ENCODE results near the gene DDAH1.

Gene DDAH1

DNA sequence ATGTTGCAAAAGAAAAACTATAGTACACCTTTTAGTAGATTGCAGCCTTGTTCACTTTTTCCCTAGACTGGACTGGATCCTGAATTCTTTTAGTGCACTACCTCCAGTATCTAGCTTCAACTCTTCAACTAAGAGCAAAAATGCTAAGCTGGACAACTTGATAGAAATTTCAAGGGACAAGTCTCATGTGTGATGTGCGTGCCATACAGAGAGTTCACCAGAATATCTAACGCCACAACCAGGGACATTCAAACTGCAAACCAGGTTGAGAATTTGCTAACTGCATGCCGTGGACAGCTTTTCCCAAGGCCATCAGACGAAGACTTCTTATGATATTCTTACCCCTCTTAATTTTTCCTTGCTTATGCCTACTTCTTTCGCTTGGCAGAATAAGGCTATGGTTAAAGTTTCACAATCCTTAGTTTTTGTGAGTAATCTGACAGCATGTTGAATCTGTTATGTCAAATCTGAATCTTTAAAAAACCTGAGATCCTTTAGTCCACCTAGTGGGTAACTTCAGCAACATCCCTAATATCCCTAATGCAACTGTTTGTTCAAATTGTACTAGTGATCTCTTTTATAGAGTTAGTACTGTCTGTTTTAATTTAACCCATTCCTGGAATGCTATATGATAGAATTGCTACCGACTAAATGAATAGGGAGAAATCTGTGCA is 66.4 kb downstream of the DDAH1 start:
- in situ Hi-C loops (cut with HindIII; ENCODE audit: low sequenced_read_pairs) = loop anchor here (10.0 kb wide), 1 partner anchor 94 kb away; no protein-coding TSS in a partner anchor

DNA sequence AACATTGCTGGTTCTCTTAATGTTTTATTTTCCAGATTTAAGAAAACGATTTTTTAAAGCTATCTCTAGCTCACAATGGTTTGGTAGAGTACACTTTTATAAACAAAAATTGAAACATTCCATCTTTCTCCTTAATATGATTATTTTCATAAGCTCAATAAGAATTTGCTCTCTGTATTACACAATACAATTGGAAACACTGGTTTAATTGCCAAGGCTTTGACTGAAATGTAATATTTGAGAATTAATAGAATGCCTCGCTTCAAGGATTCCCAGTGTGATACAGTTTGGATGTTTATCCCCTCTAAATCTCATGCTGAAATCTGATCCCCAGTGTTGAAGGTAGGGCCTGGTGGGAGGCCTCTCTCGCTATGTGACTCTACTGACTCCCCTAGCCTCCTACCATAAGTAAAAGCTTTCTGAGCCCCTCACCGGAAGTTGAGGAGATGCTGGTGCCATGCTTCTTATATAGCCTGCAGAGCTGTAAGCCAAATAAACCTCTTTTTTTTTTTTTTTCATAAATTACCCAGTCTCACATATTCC is 67.4 kb downstream of the DDAH1 start:
- in situ Hi-C loops (cut with HindIII; ENCODE audit: low sequenced_read_pairs) = loop anchor here (10.0 kb wide), 1 partner anchor 93 kb away; no protein-coding TSS in a partner anchor

DNA sequence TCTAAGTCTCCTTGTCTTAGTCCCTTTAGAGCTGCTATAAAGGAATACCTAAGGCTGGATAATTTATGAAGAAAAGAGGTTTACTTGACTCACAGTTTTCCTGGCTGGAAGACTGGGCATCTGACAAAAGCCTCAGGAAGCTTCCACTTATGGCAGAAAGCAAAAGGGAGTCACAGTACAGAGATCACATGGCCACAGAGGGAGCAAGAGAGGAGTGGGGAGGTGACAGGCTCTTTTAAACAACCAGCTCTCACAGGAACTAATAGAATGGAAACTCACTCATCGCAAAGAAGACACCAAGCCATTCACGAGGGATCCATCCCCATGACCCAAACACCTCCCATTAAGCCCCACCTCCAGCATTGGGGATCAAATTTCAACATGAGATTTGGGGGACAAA is 68.8 kb downstream of the DDAH1 start:
- in situ Hi-C loops (cut with HindIII; ENCODE audit: low sequenced_read_pairs) = loop anchor here (10.0 kb wide), 1 partner anchor 91 kb away; no protein-coding TSS in a partner anchor

DNA sequence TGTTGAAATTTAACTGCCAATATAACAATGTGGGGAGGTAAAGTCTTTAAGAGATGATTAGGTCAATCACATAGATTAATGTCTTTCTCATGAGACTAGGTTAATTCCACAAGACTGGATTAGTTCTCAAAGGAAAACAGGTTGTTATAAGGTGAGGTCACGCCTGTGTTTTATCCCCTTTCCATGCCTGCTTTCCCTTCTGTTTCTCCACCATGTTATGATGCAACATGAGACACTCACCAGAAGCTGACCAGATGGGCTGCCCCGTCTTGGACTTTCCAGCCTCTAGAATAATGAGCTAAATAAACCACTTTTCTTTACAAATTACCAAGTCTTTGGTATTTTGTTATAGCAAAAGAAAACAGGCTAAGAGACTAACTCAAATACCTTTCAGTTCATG is 70.8 kb downstream of the DDAH1 start:
- in situ Hi-C loops (cut with HindIII; ENCODE audit: low sequenced_read_pairs) = loop anchor here (10.0 kb wide), 1 partner anchor 89 kb away; no protein-coding TSS in a partner anchor

DNA sequence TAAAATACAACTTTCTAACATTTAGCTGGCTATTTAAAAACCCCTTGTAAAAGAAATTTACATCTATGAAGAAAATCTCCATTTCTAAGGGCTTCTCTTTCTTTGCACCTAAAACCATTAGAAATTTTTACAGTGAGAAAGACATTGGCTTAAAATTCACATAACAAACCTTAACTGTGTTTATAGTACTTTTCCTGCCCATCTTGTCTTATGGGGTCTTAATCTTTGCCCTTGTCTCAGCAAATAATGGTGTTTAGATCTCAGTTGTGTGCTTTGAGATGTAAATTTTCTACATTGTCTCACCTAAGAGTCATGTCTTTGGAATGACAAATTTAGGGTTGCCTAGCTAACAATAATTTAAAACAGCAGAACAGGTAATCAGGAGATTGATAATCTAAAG is 71.5 kb downstream of the DDAH1 start:
- in situ Hi-C loops (cut with HindIII; ENCODE audit: low sequenced_read_pairs) = loop anchor here (10.0 kb wide), 1 partner anchor 89 kb away; no protein-coding TSS in a partner anchor

DNA sequence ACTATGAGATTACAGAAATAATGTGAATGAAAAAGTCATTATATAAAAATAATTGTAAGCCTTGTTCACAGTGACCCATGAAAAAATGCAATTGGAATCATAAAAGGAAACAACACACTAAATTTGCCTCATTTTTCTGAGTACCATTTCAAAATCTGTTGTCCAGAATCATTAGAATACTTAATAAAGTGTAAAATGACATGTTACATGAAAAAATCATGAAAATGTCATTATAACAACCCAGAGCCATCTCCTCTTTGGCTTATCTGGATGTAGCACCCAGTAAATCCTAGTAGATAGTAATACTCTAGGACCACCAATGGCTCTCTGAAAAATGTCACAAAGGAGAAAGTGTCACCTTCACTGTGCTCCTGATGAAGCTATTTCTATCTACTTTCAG is 76.5 kb downstream of the DDAH1 start:
- in situ Hi-C loops (cut with HindIII; ENCODE audit: low sequenced_read_pairs) = no loop called here

DNA sequence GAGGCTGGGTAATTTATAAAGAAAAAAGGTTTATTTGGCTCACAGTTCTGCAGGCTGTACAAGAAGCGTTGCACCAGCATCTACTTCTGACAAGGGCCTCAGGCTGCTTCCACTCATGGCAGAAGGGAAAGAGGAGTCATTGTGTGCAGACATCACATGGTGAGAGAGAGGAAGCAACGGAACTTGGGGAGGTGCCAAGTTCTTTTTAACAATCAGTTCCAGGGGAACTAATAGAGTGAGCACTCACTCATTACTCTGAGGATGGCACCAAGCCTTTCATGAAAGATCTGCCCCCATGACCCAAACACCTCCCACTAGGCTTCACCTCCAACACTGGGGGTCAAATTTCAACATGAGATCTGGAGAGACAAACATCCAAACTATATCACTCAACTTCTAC is 77.2 kb downstream of the DDAH1 start:
- in situ Hi-C loops (cut with HindIII; ENCODE audit: low sequenced_read_pairs) = no loop called here

DNA sequence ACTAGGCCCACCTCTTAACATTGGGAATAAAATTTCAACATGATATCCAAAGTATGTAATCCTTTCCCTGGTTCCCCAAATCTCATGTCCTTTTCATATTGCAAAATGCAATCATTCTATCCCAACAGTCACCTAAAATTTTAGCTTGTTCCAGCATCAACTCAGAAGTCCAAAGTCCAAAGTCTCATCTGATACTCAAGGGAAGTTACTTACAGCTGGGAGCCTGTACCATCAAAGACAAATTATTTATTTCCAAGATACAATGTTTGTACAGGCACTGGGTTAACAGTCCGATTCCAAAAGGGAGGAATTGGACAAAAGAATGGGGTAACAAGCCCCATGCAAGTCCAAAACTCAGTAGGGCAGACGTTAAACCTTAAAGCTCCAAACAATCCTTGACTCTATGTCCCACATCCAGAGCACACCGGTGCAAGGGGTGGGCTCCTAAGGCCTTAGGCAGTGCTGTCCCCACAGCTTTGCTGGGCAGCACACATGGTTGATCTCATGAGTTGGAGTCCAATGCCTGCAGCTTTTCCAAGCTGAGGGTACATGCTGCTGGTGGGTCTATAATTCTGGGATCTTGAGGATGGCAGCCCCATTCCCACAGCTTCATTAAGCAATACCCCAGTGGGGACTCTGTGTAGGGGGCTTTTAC is 78.8 kb downstream of the DDAH1 start:
- in situ Hi-C loops (cut with HindIII; ENCODE audit: low sequenced_read_pairs) = no loop called here

DNA sequence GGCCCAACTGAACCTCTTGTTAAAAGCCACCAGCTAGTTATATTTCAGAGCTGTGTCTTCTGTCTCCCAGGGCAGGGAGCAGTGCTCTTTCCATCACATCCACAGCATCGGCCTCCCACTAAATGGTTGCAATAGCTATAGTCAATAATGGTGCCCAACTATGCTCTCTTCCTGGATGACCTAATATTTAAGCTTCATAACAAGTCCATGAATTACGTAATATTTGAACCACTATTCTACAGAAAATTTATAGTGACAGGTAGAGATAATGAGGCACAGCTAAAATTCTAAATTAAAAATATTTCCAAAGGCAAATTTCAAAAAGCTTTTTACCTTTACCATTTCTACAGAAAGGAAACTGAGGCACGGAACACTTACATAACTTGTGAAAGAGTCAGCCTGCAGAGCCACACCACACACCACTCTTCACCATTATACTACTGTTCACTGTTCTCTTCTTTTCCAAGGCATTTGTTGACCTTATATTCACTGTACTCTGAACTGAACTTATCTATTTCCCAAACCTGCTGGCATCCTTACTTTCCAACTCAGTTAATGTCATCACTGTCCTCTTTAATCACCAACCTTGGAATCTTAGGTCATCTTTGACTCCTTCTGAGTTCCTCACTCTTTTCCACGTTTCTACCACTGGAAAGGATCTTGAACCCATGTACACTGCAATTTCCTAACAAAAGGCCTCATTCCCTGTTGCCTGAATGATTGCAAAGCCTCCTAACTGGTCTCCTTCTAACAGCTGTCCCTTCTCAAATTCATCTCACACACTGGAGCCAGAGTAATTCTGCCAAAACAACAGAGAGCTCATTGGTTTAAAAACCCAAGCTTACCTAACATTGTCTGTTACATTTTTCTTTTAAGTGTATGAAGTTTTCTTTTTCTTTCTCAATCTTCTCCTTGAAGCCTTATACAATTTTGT is 85.5 kb downstream of the DDAH1 start:
- in situ Hi-C loops (cut with HindIII; ENCODE audit: low sequenced_read_pairs) = no loop called here

DNA sequence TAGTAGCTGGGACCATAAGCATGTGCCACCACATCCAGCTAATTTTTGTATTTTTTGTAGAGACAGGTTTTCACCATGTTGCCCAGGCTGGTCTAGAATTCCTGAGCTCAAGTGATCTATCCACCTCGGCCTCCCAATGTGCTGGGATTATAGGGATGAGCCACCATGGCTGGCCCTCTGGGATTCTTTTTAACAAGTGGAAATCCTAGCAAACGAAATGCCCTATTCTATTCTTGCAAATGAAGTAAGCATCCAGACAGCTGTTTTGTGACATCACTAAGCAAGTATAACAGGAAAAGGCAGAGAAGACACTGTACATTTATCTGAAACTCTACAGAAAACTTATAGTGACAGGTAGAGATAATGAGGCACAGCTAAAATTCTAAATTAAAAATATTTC is 86.4 kb downstream of the DDAH1 start:
- in situ Hi-C loops (cut with HindIII; ENCODE audit: low sequenced_read_pairs) = no loop called here

DNA sequence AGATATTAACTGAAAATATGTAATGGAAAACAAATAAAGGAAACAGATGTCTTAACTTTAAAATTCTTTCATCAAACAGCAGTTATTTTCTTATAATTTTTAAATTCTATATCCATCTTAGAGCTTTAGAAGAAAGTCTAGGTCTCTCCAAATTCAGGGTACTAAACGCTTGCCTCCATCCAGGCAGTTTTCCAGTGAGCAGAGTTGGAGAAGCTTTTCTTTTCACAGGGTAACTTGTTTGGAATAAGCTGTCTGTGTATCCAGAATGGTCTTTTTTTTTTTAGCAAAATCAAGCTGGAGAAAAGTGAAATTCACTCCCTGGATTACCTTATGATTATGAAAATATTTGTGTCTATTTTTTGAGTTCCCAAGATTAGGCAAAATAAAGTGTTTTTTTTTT is 88.6 kb downstream of the DDAH1 start:
- in situ Hi-C loops (cut with HindIII; ENCODE audit: low sequenced_read_pairs) = no loop called here

DNA sequence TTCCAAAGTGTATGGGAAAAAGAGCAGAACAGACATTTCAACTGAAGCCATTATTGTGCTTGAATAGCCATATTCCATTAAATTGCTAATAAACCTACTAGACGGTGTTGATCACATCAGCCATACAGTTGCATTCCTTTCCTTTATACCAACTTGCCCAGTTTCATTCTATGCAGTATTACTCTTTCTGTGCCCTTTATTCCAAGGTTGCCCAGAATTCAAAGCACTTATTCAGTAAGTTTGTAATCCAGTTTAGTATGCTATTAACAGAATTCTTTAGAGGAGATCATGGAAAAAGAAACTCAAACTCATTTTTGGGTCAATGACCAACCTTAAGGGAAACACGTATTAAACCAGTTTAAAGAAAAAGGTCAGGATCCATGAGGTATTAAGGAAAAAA is 89.5 kb downstream of the DDAH1 start:
- in situ Hi-C loops (cut with HindIII; ENCODE audit: low sequenced_read_pairs) = no loop called here

DNA sequence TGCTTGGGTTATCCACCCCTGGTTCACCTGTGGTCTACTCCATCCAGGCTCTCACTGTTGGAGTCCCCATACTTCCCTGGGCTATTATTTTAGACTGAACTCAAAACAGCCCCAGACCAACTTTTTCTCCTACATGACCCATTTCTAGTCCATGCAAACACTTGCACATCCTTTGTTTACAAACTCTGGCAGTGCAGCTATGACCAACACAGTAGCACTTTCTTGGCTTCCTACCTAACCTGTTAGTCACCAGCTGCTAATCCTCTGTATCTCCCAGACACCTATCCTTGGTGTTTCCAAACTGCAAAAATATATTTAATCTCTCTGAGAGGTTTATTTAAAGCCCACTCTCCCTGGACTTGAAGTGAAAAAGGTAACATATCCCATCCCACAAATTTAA is 90.8 kb downstream of the DDAH1 start:
- in situ Hi-C loops (cut with HindIII; ENCODE audit: low sequenced_read_pairs) = no loop called here

DNA sequence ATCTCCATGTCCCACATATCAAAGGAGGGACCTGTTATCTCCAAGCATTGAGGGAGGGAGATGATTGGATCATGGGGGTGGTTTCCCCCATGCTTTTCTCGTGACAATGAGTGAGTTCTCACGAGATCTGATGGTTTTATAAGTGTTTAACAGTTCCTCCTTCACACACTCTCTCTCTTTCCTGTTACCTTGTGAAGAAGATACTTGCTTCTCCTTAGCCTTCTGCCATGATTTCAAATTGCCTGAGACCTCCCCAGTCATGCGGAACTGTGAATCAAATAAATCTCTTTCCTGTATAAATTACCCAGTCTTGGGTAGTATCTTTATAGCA is 91.6 kb downstream of the DDAH1 start:
- in situ Hi-C loops (cut with HindIII; ENCODE audit: low sequenced_read_pairs) = no loop called here

DNA sequence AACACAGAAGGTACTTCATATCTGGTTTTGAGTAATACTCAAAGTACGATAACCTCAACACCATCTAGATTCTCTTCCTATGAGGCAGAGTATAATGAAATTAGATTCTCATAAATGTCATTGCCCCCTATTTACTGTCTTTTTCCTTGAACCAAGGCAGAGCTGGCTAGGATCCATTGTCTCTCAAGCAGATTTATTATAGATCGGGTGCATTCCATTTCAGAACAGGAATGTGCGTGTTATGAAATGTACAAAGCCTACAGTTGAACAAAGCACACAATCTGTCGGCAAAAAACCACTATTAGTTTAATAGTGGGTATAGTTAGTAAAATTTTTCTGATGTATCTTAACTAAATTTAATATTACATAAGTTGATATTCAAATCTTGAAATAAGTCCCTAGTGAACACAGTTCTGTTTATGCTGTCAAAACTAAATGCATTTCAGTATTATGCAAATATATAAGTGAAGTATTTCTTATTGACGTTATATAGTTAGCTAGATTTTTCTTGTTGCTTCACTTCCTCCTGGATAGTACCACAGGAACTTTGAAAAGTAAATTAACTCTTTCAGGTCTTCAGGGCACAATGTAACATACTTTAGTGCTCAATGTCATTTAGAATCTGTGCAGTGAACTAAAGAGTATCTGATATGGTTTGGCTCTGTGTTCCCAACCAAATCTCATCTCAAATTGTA is 92.1 kb downstream of the DDAH1 start:
- in situ Hi-C loops (cut with HindIII; ENCODE audit: low sequenced_read_pairs) = no loop called here

DNA sequence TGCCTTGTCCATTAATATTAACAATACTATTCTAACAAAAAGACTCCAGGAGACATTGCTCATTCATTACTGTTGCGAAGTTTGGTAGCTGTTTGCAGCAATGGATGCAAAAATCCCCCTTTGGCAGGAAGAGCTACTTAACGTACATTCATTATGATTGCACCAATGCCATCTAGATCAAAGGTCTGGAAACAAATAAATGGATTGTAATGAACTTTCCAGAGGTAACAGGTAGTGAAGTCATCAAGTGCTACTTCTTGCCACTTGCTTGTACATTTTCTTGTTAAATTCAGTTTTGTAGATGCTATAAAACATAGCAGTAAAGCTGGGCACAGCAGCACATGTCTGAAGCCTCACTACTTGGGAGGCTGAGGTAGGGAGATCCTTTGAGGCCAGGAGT is 93.9 kb downstream of the DDAH1 start:
- in situ Hi-C loops (cut with HindIII; ENCODE audit: low sequenced_read_pairs) = no loop called here

DNA sequence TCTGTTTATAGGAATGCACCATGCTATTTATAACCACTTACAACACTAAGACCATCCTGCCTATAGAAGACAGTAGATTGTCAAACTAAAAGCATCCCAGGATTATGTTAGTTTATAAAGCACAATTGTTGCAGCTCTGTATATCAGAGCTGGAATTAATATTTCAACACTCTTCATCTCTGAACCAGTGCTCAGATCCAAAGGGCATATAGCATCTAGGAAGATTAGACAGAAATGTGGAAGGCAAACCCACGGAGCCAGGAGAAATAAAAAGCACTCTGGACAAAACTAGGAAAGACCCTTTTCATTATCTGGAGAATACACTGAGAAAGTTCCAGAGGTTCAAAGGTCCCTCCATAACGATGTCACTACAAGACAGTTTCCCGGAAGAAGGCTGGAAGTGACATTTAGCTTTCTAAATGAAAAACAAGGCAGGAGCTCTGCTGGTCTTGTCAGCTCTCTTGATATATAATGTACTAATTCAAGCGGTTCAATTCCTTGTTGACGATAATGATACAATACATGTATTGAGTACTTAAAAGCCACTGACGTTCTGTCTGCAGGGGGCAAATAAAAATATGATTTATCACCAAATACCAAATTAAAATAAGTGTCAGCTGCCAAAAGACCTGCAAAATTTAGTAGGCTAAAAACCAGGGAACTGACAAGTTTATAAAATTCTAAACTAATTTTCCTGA is 96.7 kb downstream of the DDAH1 start:
- in situ Hi-C loops (cut with HindIII; ENCODE audit: low sequenced_read_pairs) = no loop called here

DNA sequence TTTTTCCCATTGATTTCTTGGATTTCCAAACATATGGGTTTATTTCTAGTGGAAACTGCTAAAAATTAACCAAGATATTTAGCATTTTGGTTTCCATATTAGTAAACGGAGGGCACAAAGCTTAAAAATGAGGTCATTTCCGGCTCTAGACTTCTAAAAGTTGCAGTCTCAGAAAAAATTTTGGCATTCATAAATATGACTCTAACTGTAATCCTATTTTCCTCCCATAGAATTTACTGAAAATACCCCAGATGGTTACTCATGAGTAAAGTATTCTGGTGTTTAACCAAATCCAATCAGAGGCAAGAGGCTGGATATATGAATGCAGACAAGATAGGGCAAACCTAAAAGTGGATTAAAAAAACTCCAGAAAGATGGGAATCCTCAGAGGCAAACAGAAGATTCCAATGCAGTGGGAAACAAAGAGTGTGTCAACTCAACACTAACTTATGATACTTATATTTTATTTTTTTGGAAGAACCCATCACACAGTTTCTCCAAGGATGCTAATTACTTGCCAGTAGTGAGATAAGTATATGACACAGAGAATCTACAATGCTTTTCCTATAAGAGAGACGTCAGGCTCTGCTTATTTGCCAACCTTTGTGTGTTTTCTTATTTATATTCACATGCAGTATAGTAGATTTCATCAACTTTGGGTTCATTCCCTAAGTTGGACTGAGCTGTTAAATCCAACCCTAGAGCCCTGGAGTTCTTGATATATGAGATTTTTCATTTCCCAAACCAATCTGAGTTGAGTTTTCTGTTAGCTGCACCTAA is 98.4 kb downstream of the DDAH1 start:
- in situ Hi-C loops (cut with HindIII; ENCODE audit: low sequenced_read_pairs) = no loop called here

DNA sequence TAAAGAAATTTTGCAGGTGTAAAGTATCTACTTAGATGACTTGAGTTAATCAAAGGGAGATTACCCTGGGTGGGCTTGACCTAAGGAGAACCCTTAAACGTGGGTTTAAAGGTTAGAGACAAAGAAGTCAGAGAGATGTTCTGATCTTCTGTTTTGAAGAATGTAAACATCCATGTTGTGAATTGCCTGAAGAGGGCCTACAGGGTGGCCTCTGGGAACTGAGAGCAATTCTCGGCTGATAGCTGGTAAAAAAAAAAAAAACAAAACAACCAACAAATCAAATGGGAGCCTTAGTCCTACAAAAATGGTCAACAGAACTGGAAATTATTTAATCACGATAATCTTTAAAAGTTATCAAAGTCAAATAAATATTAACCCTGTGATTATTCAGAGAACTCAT is 99.1 kb downstream of the DDAH1 start:
- in situ Hi-C loops (cut with HindIII; ENCODE audit: low sequenced_read_pairs) = no loop called here
